Fibroblast of pulmonary artery (primary cell): ENCODE data around the gene SCAMP3.

ENCODE experiments used
- DNase-seq: peaks from one replicate; pipeline ENCODE4 v3.0.0-alpha.2; 2010; ENCODE audit warnings: low read depth
- H3K4me3 ChIP-seq: replicated peaks from 2 replicates; pipeline ENCODE4 v1.5.1; 2011; ENCODE audit warnings: low read depth, mild to moderate bottlenecking, control low read depth, low read length, moderate library complexity
- CTCF ChIP-seq: IDR thresholded peaks from 2 replicates; pipeline ENCODE4 v1.5.1; 2011; ENCODE audit warnings: mild to moderate bottlenecking, control low read depth, low read length, inconsistent platforms; ENCODE audit errors: missing control alignments

SCAMP3 gene

GRCh38 chr1:155277070-155277901 lies 15.1 kb upstream of the SCAMP3 start, which contains the start of gene HCN3:
HCN3 (plus strand) TSS chr1:155277463; CDS start chr1:155277591, 128 bp downstream.
- peak within 1 kb of the TSS; percentile 69 for H3K4me3 ChIP-seq
- peak; percentile 17 for TF ChIP-seq CTCF
- DNase-seq = peak; percentile 97

GRCh38 chr1:155273343-155274245 lies 11.4 kb upstream of the SCAMP3 start, which contains the start of gene CLK2:
CLK2 (minus strand) TSS chr1:155273504; CDS start chr1:155270977, 2,527 bp downstream.
- peak; percentile 95 for DNase-seq
- peak within 1 kb of the TSS; percentile 75 for H3K4me3 ChIP-seq
- TF ChIP-seq CTCF = no peak

GRCh38 chr1:155272466-155273342 lies 10.5 kb upstream of the SCAMP3 start:
- DNase-seq = peak; percentile 67
- no peak for TF ChIP-seq CTCF
- peak overlapping the region; percentile 75 for H3K4me3 ChIP-seq

GRCh38 chr1:155269381-155269780 lies 7.2 kb upstream of the SCAMP3 start:
- no peak overlapping the region for H3K4me3 ChIP-seq
- TF ChIP-seq CTCF = no peak
- no peak for DNase-seq

GRCh38 chr1:155268630-155269029 lies 6.5 kb upstream of the SCAMP3 start:
- DNase-seq = no peak
- TF ChIP-seq CTCF = no peak
- H3K4me3 ChIP-seq = no peak overlapping the region

GRCh38 chr1:155267373-155267772 lies 5.2 kb upstream of the SCAMP3 start:
- TF ChIP-seq CTCF = no peak
- DNase-seq = no peak
- H3K4me3 ChIP-seq = no peak overlapping the region
